ENCODE data around the gene MRGPRG. TPM values are rescaled to one million over a fixed set of nuclear protein-coding genes. Genes with fewer than 3 reads are reported as not detected.
A peak's percentile ranks its signal among the peaks of the same experiment; 100 is the strongest.

MRGPRG gene
- total and polyA plus RNA-seq, 10 donors, result not detected

DNA sequence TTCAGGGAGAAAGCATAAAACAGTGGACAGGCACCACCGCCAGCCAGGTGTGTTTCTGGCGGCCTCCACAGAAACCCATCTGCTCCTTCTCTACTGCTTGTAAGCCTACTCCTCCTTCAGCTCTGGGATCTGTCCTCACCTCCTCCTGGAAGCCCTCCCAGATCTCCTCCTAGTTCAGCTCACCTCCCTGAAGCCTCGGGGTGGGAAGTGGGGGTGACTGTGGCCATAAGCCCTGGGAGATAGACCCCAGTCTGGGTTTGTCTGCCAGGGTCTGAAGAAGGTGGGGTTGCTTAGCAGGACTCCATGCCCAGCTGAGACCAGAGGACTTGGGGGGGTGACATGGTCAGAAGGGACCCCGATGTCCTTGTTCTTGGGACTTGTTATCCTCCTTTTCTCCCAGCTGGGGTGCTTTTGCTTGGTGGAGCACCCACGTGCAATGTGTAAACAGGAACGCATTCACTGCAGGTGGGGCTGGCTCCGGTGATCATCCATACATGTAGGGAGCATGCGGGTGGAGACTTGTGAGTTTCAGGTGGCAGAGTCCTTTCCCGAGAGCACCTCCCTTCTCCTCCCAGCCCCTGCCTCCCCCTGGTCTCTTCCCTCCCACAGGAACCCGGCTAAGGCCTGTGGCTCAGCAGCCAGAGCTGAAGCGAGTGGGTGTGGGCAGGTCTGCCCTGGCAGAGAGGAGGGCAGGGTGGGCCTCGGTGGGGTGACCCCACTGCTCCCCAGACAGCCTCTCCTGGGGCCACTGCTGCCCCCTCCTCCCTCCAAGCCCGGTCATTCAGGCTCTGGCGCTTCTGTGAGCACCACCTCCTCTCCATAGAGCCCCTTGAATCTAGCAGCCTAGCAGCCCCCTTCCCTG, 25.9 kb downstream of the MRGPRG start:
- Histone ChIP-seq H3K27me3 (replicated peaks in 1 of 7) (peaks cover 0 to under 1% (median 0%) of the 10 kb centered on the region in 7 donors), H3K4me1 (peaks cover 0 to 35% (median 14%) of the 10 kb centered on the region in 6 donors), H3K4me3 (no peak overlapping the region), H3K9me3 (no peaks in the 10 kb centered on the region), H3K27ac (no peak overlapping the region), H3K36me3 (no peaks in the 10 kb centered on the region)
- peak; percentile 65 for DNase-seq
- intact Hi-C loops (cut with DNase I; ENCODE audit: low total_unique reads), result no loop called here
- WGBS, 5 donors, result 85 to 90% (median 87%) methylated on average over 11 to 14 of the region's 14 CpGs
- TF ChIP-seq POLR2A (IDR thresholded peaks at IDR 0.05) (no peak), POLR2AphosphoS5 (IDR thresholded peaks at IDR 0.05) (no peak)
- TF ChIP-seq, protein P1, sequence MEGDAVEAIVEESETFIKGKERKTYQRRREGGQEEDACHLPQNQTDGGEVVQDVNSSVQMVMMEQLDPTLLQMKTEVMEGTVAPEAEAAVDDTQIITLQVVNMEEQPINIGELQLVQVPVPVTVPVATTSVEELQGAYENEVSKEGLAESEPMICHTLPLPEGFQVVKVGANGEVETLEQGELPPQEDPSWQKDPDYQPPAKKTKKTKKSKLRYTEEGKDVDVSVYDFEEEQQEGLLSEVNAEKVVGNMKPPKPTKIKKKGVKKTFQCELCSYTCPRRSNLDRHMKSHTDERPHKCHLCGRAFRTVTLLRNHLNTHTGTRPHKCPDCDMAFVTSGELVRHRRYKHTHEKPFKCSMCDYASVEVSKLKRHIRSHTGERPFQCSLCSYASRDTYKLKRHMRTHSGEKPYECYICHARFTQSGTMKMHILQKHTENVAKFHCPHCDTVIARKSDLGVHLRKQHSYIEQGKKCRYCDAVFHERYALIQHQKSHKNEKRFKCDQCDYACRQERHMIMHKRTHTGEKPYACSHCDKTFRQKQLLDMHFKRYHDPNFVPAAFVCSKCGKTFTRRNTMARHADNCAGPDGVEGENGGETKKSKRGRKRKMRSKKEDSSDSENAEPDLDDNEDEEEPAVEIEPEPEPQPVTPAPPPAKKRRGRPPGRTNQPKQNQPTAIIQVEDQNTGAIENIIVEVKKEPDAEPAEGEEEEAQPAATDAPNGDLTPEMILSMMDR (IDR thresholded peaks at IDR 0.05 in 8 of 11, conservative IDR thresholded peaks at IDR 0.05 in 3 of 11), result no peak

- intact Hi-C loops (cut with DNase I; ENCODE audit: low total_unique reads), result no loop called here
- peak; percentile 51 for DNase-seq
- H3K4me1 ChIP-seq, result peaks cover 0 to 35% (median 14%) of the 10 kb centered on the region in 6 donors
- H3K36me3 ChIP-seq, result no peaks in the 10 kb centered on the region
- no peak overlapping the region for H3K4me3 ChIP-seq
- no peak overlapping the region for H3K27ac ChIP-seq
- TF ChIP-seq, protein P1 (IDR thresholded peaks at IDR 0.05 in 8 of 11, conservative IDR thresholded peaks at IDR 0.05 in 3 of 11), result no peak
- no peak for TF ChIP-seq POLR2AphosphoS5 (IDR thresholded peaks at IDR 0.05)
- 86 to 96% (median 92%) methylated on average over 18 to 19 of the region's 19 CpGs for WGBS, 5 donors
- H3K27me3 ChIP-seq (replicated peaks in 1 of 7), result no peaks in the 10 kb centered on the region
- H3K9me3 ChIP-seq, result no peaks in the 10 kb centered on the region
Measured at GRCh38 chr11:3191586-3192324, 26.9 kb downstream of the MRGPRG start.

DNA sequence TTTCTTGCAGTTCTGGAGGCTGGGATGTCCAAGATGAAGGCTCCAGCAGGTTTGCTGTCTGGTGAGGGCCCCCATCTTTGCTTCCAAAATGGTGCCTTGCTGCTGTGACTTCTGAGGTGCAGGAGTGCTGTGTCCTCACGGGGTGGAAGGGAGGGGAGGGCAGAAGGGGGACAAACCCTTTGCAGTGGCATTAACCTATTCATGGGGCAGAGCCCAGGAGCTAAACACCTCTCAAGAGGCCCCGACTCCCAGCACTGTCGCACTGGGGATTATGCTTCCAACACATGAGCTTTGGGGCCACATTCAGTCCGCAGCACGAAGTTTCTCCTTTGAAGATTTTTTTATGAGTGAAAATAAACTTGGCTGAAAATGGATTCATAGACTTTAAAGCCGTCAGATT, 28.0 kb downstream of the MRGPRG start:
- Histone ChIP-seq H3K4me3 (no peak overlapping the region), H3K27ac (no peak overlapping the region), H3K27me3 (replicated peaks in 1 of 7) (no peaks in the 10 kb centered on the region), H3K4me1 (peaks cover 0 to 25% (median 9%) of the 10 kb centered on the region in 6 donors), H3K9me3 (no peaks in the 10 kb centered on the region), H3K36me3 (no peaks in the 10 kb centered on the region)
- intact Hi-C loops (cut with DNase I; ENCODE audit: low total_unique reads), result no loop called here
- no peak for DNase-seq
- TF ChIP-seq, protein P1 (IDR thresholded peaks at IDR 0.05 in 8 of 11, conservative IDR thresholded peaks at IDR 0.05 in 3 of 11), result no peak
- TF ChIP-seq POLR2AphosphoS5 (IDR thresholded peaks at IDR 0.05) (no peak), POLR2A (IDR thresholded peaks at IDR 0.05) (no peak)
- WGBS, 5 donors, result 75 to 89% (median 86%) methylated on average over 6 of the region's 6 CpGs

Measured in spleen (tissue), 11 donors.